ENCODE measurements around the gene DNAL1. TPM values are rescaled to one million over a fixed set of nuclear protein-coding genes. Genes with fewer than 3 reads are reported as not detected.

Gene DNAL1
- total RNA-seq, 2 donors from 2014 or later: 8.5 to 10.0 TPM

DNA sequence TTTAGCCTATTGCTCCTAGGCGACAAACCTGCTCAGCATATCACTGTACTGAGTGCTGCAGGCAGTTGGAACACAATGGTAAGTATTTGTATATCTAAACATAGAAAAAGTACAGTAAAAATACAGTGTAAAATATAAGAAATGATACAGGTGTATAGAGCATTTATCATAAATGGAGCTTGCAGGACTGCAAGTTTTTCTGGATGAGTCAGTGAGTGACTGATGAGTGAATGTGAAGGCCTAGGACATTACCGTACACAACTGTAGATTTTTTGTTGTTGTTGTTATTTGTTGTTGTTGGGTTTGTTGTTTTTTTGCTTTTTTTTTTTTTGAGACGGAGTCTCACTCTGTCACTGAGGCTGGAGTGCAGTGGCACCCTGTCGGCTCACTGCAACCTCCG, 36.0 kb downstream of the DNAL1 start:
- no peak for DNase-seq (ENCODE audit: low spot score)
- 97% methylated on average over 5 of the region's 5 CpGs for WGBS
- intact Hi-C loops (cut with DNase I): no loop called here
- Histone ChIP-seq H3K4me3 (no peak overlapping the region), H3K9me3 (no peaks in the 10 kb centered on the region), H3K36me3 (no peaks in the 10 kb centered on the region), H3K27ac (no peak overlapping the region), H3K27me3 (replicated peaks; ENCODE audit: insufficient read depth) (no peaks in the 10 kb centered on the region), H3K4me1 (replicated peaks) (no peaks in the 10 kb centered on the region)
- TF ChIP-seq POLR2AphosphoS5 (IDR thresholded peaks at IDR 0.05) (no peak), POLR2A (IDR thresholded peaks at IDR 0.05) (no peak)
- TF ChIP-seq, protein P1, sequence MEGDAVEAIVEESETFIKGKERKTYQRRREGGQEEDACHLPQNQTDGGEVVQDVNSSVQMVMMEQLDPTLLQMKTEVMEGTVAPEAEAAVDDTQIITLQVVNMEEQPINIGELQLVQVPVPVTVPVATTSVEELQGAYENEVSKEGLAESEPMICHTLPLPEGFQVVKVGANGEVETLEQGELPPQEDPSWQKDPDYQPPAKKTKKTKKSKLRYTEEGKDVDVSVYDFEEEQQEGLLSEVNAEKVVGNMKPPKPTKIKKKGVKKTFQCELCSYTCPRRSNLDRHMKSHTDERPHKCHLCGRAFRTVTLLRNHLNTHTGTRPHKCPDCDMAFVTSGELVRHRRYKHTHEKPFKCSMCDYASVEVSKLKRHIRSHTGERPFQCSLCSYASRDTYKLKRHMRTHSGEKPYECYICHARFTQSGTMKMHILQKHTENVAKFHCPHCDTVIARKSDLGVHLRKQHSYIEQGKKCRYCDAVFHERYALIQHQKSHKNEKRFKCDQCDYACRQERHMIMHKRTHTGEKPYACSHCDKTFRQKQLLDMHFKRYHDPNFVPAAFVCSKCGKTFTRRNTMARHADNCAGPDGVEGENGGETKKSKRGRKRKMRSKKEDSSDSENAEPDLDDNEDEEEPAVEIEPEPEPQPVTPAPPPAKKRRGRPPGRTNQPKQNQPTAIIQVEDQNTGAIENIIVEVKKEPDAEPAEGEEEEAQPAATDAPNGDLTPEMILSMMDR (IDR thresholded peaks at IDR 0.05): no peak

DNA sequence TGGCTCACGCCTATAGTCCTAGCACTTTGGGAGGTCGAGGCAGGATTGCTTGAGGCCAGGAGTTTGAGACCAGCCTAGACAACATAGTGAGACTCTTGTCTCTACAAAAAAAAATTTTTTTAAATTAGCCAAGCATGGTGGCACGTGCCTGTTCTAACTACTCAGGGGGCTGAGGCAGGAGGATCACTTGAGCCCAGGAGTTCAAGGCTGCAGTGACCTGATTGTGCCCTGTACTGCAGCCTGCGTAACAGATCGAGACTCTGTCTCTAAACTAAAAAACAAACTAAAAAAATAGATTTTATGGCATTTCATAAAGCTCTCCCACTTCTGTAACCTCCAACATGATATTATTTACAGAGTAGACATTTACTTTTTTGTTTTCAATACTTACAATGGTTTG, 39.8 kb downstream of the DNAL1 start:
- 79% methylated on average over 5 of the region's 5 CpGs for WGBS
- no peak overlapping the region for H3K27ac ChIP-seq
- H3K27me3 ChIP-seq (replicated peaks; ENCODE audit: insufficient read depth): no peaks in the 10 kb centered on the region
- no peaks in the 10 kb centered on the region for H3K36me3 ChIP-seq
- TF ChIP-seq POLR2A (IDR thresholded peaks at IDR 0.05) (no peak), POLR2AphosphoS5 (IDR thresholded peaks at IDR 0.05) (no peak)
- TF ChIP-seq, protein P1 (IDR thresholded peaks at IDR 0.05): no peak
- DNase-seq (ENCODE audit: low spot score): no peak
- H3K4me1 ChIP-seq (replicated peaks): no peaks in the 10 kb centered on the region
- no peaks in the 10 kb centered on the region for H3K9me3 ChIP-seq
- no peak overlapping the region for H3K4me3 ChIP-seq
- intact Hi-C loops (cut with DNase I): no loop called here

DNA sequence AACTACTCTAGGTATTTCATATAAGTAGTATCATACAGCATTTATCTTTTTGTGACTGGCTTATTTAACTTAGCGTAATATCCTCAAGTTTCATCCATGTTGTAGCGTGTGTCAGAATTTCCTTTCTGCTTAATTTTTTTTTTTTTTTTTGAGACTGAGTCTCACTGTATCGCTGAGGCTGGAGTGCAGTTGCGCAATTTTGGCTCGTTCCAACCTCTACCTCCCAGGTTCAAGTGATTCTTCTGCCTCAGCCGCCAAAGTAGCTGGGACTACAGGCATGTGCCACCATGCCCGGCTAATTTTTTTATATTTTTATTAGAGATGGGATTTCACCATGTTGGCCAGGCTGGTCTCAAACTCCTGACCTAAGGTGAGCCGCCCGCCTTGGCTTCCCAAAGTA, 40.5 kb downstream of the DNAL1 start:
- Histone ChIP-seq H3K9me3 (no peaks in the 10 kb centered on the region), H3K27me3 (replicated peaks; ENCODE audit: insufficient read depth) (no peaks in the 10 kb centered on the region), H3K4me1 (replicated peaks) (no peaks in the 10 kb centered on the region), H3K36me3 (no peaks in the 10 kb centered on the region), H3K27ac (no peak overlapping the region), H3K4me3 (no peak overlapping the region)
- intact Hi-C loops (cut with DNase I): no loop called here
- TF ChIP-seq POLR2A (IDR thresholded peaks at IDR 0.05) (no peak), POLR2AphosphoS5 (IDR thresholded peaks at IDR 0.05) (no peak)
- TF ChIP-seq, protein P1 (IDR thresholded peaks at IDR 0.05): no peak
- no peak for DNase-seq (ENCODE audit: low spot score)
- WGBS: 87% methylated on average over 9 of the region's 9 CpGs

DNA sequence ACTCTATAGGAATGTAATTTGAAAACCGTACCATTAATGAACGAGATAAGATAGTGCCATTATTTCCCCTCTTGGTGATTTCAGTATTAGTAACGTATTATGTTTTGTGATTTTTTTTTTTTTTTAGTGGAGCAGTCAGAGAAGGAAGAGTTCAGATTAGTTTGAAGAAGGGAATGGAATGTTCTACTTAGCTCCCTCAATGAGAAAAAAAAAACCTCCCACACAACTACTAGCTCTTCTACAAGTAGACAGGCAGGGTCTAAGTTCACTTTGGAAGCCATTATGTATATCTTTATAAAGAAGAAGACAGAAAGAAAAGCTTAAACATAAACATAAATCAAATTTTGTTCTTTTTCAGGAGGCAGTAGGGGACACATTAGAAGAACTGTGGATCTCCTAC, 42.1 kb downstream of the DNAL1 start:
- intact Hi-C loops (cut with DNase I): no loop called here
- no peak for TF ChIP-seq POLR2A (IDR thresholded peaks at IDR 0.05)
- TF ChIP-seq POLR2AphosphoS5 (IDR thresholded peaks at IDR 0.05): no peak
- TF ChIP-seq, protein P1 (IDR thresholded peaks at IDR 0.05): no peak
- Histone ChIP-seq H3K27me3 (replicated peaks; ENCODE audit: insufficient read depth) (no peaks in the 10 kb centered on the region), H3K4me3 (no peak overlapping the region), H3K4me1 (replicated peaks) (no peaks in the 10 kb centered on the region), H3K36me3 (no peaks in the 10 kb centered on the region), H3K9me3 (no peaks in the 10 kb centered on the region), H3K27ac (no peak overlapping the region)
- DNase-seq (ENCODE audit: low spot score): no peak
- 80% methylated on average over 3 of the region's 3 CpGs for WGBS

DNA sequence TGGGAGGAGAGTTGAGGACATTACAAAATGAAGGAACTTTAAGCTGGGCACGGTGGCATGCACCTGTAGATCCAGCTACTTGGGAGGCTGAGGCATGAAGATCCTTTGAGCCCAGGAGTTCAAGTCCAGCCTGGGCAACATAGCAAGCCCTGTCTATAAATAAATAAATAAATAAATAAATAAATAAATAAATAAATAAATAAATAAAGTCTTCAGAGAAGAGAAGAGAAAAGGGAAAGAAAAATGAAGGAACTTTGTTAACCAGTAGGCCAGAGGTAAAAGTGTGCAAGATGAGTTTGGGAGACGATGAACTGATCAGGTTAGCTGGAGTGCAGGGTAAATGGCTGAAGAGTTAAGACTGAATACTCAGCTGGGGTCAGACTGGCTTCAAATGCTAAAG, 49.3 kb downstream of the DNAL1 start:
- Histone ChIP-seq H3K9me3 (no peaks in the 10 kb centered on the region), H3K27ac (no peak overlapping the region), H3K27me3 (replicated peaks; ENCODE audit: insufficient read depth) (no peaks in the 10 kb centered on the region), H3K4me1 (replicated peaks) (no peaks in the 10 kb centered on the region), H3K4me3 (no peak overlapping the region), H3K36me3 (no peaks in the 10 kb centered on the region)
- DNase-seq (ENCODE audit: low spot score): no peak
- TF ChIP-seq, protein P1 (IDR thresholded peaks at IDR 0.05): no peak
- TF ChIP-seq POLR2A (IDR thresholded peaks at IDR 0.05): no peak
- TF ChIP-seq POLR2AphosphoS5 (IDR thresholded peaks at IDR 0.05): no peak
- intact Hi-C loops (cut with DNase I): no loop called here
- WGBS: 100% methylated on average over 2 of the region's 2 CpGs

Measured in prostate gland (tissue), 2 donors.